Stimulated activated CD4-positive, alpha-beta T cell treated with anti-CD3 and anti-CD28 coated beads, Interleukin-15, amount 100 ng/mL, for 1 hour (primary cell): ENCODE measurements around the gene EGFL7.

Experiments used
- DNase-seq, 2 donors: peaks; one replicate each; pipeline ENCODE4 v3.0.0-alpha.2; 2020; ENCODE audit warnings: low read depth in 1 of 2, low spot score in 1 of 2

Gene EGFL7

DNA sequence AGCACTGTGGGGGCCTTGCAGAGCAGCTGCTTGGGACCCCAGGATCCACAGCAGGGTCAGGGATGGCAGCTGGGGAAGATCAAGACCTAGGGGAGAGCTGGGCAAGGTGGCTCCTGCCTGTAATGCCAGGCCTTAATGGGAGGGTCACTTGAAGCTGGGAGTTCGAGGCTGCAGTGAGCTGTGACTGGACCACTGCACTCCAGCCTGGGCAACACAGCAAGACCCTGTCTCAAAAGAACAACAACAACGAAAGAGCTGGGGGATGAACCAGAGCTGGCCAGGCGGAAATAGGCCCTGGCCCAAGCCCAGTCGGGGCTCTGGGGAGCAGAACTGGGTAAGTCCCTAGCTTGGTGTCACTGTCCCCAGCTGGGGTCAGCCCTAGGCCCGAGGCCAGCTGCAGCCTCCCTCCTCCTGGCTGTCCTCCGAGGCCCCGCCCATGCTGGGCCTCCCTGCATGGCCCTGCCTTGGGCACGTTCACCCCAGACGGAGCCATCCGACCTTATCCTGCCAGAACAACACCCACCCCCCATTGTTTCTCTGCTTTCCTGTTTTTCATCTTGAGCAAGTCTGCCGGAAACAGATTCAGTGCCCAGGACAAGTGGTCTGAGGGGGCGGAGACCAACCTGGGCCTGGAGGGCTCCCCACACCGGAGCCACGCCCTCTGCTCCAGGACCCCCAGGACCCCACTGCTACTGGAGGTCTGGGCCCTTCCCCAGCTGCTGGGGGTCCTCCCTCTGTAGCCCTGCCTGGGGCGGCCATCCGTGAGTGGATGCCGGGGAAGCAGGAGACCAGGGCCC, 51.6 kb downstream of the EGFL7 start:
- no peak for DNase-seq

- no peak for DNase-seq
Measured at GRCh38 chr9:136714893-136715274, 52.2 kb downstream of the EGFL7 start.

DNA sequence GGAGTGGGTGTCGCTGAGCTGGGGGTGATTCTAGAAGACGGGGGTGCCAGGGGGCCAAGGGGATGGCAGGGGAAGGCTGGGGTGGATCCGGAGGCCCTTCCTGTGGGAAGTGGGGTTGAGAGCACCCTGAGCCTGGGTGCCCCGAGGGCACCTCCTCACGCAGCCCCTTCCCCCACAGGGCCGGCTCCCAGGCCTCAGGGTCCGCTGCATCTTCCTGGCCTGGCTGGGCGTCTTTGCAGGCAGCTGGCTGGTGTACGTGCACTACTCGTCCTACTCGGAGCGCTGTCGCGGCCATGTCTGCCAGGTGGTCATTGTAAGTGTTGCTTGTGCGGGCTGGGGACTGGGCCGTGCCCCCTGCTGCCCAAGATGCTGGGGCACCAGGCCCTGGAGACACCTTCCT, 54.7 kb downstream of the EGFL7 start:
- DNase-seq: no peak

DNA sequence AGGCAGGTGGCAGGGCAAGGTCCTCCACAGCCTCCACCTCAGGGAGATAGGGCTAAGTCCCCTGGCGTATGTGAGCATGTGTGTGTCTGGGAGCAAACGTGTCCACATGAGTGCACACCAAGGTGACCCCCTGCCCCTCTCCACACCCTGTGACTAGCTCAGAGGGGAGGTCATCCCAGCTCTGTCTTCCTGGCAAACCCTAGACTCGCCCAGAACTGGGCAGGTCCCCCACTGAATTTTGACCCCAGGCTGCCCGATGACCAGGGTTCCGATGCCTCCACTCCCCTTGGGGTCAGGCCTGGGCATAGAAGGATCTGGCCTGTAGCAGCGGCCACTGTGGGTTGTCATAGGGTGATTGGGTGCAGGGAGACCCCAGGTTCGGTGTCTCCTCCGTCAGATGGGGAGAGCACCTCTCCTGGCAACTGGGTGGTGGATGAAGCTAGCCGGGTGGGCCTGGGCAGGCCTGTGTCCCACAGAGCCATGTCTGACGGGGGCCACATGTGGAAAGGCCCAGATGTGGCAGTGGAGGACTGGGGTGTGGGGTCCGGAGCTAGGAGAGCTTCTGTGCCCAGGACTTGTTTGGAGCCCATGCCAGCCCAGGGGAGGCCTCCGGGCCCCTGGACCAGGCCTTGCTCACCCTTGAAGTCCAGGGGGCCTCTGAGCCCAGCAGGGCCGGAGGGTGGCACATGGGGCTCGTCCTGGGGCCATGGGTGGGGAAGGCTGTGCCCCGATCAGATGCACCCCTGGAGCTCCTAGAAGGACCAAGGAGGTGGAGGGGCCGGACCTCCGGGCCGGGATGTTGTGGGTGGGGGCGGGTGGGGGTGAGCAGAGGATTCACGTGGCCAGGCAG, 55.9 kb downstream of the EGFL7 start:
- no peak for DNase-seq

- DNase-seq: no peak
Measured at GRCh38 chr9:136719195-136719880, 56.6 kb downstream of the EGFL7 start.

DNA sequence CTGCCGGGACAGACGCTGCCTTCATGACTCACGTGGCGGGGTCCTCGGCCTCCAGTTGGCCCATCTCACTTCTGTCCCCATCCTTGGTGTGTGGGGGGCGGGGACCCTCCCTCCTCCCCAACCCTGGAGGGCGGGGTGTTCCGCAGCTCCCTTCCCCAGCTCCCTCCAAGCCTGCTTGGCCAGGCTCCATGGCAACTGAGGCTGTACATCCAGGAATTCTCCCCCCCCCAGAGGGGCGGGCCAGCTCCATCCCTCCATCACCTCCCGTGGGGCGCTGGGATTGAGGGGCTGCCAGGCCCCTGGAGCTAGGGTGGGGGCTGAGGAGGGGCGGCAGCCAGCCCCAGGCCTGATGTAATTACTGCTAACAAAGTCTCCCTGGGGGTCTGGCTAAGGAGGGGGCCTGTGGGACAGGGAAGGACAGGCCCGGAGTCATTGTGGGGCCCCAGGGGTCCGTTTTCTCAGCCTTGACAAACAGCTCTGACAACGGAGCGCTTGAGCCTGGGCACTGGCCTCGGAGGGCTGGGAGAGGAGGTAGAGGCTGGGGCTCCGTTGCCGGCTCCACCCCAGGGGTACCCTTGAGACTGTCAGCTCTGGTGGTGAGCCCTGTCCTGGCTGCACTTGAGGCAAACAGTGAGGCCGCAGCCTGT, 57.7 kb downstream of the EGFL7 start:
- no peak for DNase-seq

GRCh38 chr9:136720898-136721338, 58.2 kb downstream of the EGFL7 start:
- no peak for DNase-seq

- no peak for DNase-seq
Measured at GRCh38 chr9:136721339-136722092, 58.8 kb downstream of the EGFL7 start.
